Ishikawa (cell line): ENCODE measurements around the gene LEPROT.
A peak's percentile ranks its signal among the peaks of the same experiment; 100 is the strongest.

ENCODE experiments used
- CEBPB ChIP-seq: IDR thresholded peaks from 2 replicates; pipeline ENCODE4 v1.6.1; 2012
- CREB1 ChIP-seq: IDR thresholded peaks from 2 replicates; pipeline ENCODE4 v1.6.1; 2012; ENCODE audit warnings: low read depth
- EGR1 ChIP-seq: IDR thresholded peaks from 2 replicates; pipeline ENCODE4 v1.6.1; 2012
- EP300 ChIP-seq: IDR thresholded peaks from 2 replicates; pipeline ENCODE4 v1.6.1; 2012; ENCODE audit warnings: borderline replicate concordance
- FOXM1 ChIP-seq: IDR thresholded peaks from 2 replicates; pipeline ENCODE4 v1.6.1; 2012; ENCODE audit warnings: low read depth, borderline replicate concordance
- MAX ChIP-seq: IDR thresholded peaks from 2 replicates; pipeline ENCODE4 v1.6.1; 2012
- NFIC ChIP-seq: IDR thresholded peaks from 2 replicates; pipeline ENCODE4 v1.6.1; 2012
- RAD21 ChIP-seq: IDR thresholded peaks from 2 replicates; pipeline ENCODE4 v1.6.1; 2012; ENCODE audit warnings: low read depth
- REST ChIP-seq: IDR thresholded peaks from 2 replicates; pipeline ENCODE4 v1.6.1; 2012; ENCODE audit warnings: low read depth, mild to moderate bottlenecking
- TAF1 ChIP-seq: IDR thresholded peaks from 2 replicates; pipeline ENCODE4 v1.6.1; 2012; ENCODE audit warnings: low read depth, mild to moderate bottlenecking
- TCF12 ChIP-seq: IDR thresholded peaks from 2 replicates; pipeline ENCODE4 v1.6.1; 2012; ENCODE audit warnings: low read depth
- TEAD4 ChIP-seq: IDR thresholded peaks from 2 replicates; pipeline ENCODE4 v1.6.1; 2012
- USF1 ChIP-seq: IDR thresholded peaks from 2 replicates; pipeline ENCODE4 v1.6.1; 2012
- YY1 ChIP-seq: IDR thresholded peaks from 2 replicates; pipeline ENCODE4 v1.6.1; 2012; ENCODE audit warnings: low read depth
- ZBTB7A ChIP-seq: IDR thresholded peaks from 2 replicates; pipeline ENCODE4 v1.6.1; 2012; ENCODE audit warnings: low read depth

The LEPROT gene

GRCh38 chr1:65424573-65424889 lies 4.1 kb downstream of the LEPROT start:
- no peak for TF ChIP-seq TEAD4
- TF ChIP-seq USF1 = no peak
- TF ChIP-seq ZBTB7A = no peak
- no peak for TF ChIP-seq TCF12
- TF ChIP-seq YY1 = no peak
- TF ChIP-seq CEBPB = no peak
- TF ChIP-seq REST = no peak
- TF ChIP-seq RAD21 = no peak
- TF ChIP-seq CREB1 = no peak
- no peak for TF ChIP-seq EP300
- no peak for TF ChIP-seq EGR1
- no peak for TF ChIP-seq NFIC
- TF ChIP-seq TAF1 = no peak
- no peak for TF ChIP-seq MAX
- TF ChIP-seq FOXM1 = no peak

GRCh38 chr1:65425006-65425405 lies 4.5 kb downstream of the LEPROT start:
- TF ChIP-seq CREB1 (no peak), YY1 (no peak), MAX (no peak)

GRCh38 chr1:65425697-65426096 lies 5.2 kb downstream of the LEPROT start:
- TF ChIP-seq TEAD4 (peak; percentile 87), USF1 (no peak), EP300 (peak; percentile 36; the same call in 1 of the 2 replicates), EGR1 (no peak), NFIC (peak; percentile 40; the same call in 1 of the 2 replicates), TAF1 (no peak), MAX (0 out of 2 replicates have a peak, but pooled peaks have one; percentile 22), ZBTB7A (no peak)

- TF ChIP-seq CEBPB = no peak
- no peak for TF ChIP-seq YY1
- no peak for TF ChIP-seq TAF1
- TF ChIP-seq REST = no peak
Observed at GRCh38 chr1:65429078-65429477, 8.6 kb downstream of the LEPROT start.

GRCh38 chr1:65429806-65430205 lies 9.3 kb downstream of the LEPROT start:
- TF ChIP-seq TCF12 (no peak), NFIC (0 out of 2 replicates have a peak, but pooled peaks have one; percentile 13), REST (no peak), TAF1 (no peak), CREB1 (no peak), EP300 (peak; percentile 16; the same call in 1 of the 2 replicates), ZBTB7A (no peak), RAD21 (no peak), TEAD4 (no peak), MAX (no peak), USF1 (no peak), YY1 (no peak), EGR1 (no peak), FOXM1 (no peak), CEBPB (no peak)
